CD4-positive, alpha-beta T cell treated with Interleukin-17A for 1 hour (primary cell): Measurements from ENCODE around the gene MINAR1.

Source experiments
- DNase-seq: peaks from one replicate; pipeline ENCODE4 v3.0.0-alpha.2; 2020

The MINAR1 gene

DNA sequence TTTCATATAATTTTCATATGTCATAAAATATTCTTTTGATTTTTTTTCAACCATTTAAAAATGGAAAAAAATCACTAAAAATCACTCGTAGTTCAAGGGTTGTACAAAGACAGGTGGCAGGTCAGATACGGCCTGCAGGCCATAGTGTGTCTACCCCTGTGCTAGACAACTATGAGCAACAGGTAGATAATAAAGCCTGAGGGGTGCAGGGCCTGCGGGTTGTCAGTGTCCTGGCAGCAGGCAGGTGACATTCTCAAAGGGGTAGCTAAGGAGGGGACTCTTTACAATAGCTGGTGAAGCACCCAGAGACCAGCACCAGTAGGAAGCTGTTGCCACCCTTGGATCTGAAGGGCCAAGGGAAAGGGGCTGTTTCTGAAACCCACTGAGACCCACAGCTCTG is 34.4 kb downstream of the MINAR1 start:
- DNase-seq: no peak

DNA sequence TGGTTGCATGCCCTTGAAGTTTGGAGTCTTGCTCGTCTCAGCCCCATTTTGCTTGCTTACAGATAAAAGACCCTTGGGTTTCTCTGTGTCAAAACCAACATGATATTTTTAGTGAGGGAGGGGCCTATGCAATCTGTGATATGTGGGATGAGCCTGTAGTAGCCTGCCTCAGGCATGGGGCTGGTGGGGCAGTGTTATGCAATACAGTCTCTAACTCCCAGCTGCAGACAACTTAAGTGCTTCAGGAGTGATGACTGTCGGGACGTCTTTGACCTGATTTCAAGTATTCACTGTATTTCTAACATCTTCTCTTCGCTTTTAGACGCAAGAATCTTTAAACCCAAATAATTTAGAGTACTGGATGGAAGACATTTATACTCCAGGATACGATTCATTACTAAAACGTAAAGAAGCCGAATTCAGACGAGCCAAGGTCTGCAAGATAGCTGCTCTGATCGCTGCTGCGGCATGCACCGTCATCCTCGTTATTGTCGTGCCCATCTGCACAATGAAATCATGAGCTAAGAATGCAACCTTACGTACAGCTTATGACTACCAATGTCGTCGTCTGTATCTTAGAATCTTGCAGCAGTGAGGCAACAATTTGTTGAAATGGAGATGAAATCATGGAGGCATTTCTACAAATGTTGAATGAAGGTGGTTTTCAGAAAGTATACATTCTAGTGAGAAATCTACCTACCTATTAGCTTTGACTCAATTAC is 35.9 kb downstream of the MINAR1 start:
- no peak for DNase-seq

DNA sequence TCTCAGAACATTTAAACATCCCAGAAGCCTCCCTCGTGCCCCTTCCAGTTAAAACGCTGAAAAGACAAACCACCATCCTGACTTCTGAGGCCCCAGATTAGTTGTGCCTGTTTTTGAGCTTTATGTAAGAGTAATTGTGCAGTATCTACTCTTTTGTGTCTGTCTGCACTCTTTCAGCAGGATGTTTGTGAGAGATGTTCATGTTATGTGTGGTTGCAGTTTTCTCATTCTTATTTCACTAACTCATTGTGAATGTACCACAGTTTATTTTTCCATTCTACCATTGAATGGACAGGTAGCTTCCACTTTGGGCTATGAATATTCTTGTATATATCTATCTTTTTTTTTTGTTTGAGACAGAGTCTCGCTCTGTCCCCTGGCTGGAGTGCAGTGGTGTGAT is 40.3 kb downstream of the MINAR1 start:
- no peak for DNase-seq

DNA sequence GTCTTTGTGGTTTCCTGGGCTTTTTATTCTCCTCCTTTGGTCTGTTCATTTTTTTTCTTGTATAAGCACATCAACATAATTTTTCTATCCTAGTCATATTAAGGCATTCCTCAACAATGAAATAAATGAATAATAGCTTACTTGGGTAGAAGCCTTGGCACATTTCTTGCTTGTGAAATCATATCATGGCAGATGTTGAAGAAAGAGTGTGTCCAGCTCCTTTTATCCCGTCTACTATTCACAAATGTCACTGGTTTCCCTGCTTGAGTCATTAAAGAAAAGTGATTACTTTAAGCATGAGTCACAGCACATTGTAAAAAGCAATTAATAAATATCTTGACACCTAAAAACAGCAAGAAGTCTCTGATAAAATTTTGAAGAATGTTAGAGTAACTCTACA is 42.1 kb downstream of the MINAR1 start:
- DNase-seq: no peak

DNA sequence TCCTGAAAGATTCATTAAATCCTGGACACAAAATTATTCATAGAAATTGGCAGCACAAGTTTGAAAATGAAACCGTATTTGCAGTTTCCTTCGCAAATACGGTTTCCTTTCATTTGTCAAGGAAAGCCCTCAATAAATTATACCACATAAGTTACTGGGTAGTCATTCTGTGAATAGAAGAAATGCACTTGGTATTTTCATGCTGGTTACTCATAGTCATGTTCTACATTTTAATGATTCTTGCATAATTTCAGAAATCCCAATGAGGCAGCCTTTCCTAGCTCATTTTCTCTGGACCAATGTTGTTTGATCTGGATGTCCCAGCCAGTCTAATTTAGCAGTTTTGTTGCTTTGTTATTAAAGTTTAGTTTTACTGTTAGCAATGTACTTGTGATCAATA is 43.2 kb downstream of the MINAR1 start:
- DNase-seq: no peak

DNA sequence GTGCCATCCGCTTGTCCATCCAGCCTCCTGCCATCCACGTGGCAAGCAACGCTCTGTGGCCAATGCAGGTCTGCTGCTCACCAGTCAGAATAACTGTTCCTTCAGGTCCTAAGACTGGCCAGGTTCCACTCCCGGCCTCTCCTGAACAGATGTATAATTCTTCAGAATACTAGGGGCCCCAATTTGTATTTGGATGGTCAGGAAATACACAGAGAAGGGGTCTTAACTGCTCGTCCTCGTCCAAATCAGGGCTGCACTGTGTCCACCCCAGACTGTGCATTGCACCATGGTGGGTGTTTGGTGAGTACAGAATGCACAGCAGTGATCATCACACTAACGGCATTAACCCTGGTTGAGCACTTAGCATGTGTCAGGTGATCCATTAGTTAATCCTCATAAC is 46.0 kb downstream of the MINAR1 start:
- DNase-seq: no peak

DNA sequence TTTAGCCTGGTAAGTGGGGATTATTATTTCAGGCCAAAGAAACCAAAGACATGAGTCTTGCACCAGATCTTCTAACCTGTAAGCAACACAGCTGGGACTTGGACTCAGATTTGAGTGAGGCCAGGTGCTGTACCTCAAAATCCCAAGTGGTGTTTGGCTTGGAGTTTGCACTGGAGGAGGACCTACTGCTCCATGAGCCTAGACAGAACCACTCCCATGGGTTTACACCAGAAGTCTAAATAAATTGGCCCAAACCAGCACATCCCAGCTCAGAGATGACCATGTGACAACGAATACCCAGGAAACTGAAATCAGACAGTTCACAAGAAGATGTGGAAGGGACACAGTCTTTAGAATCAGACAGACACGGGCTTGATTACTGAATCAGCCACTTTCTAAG is 47.5 kb downstream of the MINAR1 start:
- no peak for DNase-seq

DNA sequence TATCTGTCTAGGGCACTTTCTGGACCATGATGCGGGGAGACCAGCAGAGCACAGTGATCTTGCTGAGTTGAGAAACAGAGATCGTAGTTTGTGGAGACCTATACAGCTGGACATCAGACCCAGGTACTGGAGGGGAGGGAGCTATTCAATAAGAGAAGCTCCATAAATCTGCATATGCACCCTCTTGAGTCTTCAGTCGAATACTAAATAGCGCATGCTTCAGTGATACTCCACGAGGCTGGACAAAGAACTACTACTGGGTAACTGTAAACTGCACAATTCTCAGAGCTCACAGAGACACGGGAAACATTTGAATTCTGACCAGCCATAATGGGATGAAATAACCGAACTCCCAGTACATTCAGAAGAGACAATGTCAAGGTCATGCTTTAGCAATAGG is 49.7 kb downstream of the MINAR1 start:
- DNase-seq: no peak
